HFF-Myc (cell line): Measurements from ENCODE around the gene MAPKAP1.

Experiments
- DNase-seq: peaks from one replicate; pipeline ENCODE4 v3.0.0-alpha.2; 2011; ENCODE audit warnings: low read depth; ENCODE audit errors: extremely low read depth
- H3K4me3 ChIP-seq: replicated peaks from 2 replicates; pipeline ENCODE4 v1.5.1; 2011; ENCODE audit warnings: low read depth, mild to moderate bottlenecking, control low read depth, low read length
- TF ChIP-seq, protein P1 (sequence below): IDR thresholded peaks from 2 replicates; pipeline ENCODE4 v1.5.1; 2012; ENCODE audit warnings: mild to moderate bottlenecking, low read depth, low read length, control low read depth; ENCODE audit errors: missing control alignments

Gene MAPKAP1

DNA sequence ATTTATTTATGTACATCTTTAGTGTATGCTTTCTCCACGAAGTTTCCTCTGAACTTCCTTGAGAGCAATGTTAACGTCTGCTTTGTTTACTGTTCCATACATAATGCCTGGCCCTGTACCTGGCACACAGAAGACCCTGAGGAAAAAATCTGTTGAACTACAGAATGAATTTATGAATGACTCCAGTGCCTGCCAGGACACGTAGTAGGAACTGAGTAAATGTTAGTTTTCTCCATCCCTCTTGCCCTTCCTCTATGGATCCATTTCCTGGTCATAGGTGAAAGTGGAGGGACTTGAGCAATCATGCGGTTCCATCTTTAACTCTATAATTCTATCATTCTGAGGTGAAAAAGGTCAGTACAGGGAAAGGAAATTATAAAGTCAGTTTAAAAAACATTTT lies 117.7 kb downstream of the MAPKAP1 start:
- H3K4me3 ChIP-seq, result no peak overlapping the region
- DNase-seq, result no peak
- TF ChIP-seq, protein P1, sequence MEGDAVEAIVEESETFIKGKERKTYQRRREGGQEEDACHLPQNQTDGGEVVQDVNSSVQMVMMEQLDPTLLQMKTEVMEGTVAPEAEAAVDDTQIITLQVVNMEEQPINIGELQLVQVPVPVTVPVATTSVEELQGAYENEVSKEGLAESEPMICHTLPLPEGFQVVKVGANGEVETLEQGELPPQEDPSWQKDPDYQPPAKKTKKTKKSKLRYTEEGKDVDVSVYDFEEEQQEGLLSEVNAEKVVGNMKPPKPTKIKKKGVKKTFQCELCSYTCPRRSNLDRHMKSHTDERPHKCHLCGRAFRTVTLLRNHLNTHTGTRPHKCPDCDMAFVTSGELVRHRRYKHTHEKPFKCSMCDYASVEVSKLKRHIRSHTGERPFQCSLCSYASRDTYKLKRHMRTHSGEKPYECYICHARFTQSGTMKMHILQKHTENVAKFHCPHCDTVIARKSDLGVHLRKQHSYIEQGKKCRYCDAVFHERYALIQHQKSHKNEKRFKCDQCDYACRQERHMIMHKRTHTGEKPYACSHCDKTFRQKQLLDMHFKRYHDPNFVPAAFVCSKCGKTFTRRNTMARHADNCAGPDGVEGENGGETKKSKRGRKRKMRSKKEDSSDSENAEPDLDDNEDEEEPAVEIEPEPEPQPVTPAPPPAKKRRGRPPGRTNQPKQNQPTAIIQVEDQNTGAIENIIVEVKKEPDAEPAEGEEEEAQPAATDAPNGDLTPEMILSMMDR, result no peak

DNA sequence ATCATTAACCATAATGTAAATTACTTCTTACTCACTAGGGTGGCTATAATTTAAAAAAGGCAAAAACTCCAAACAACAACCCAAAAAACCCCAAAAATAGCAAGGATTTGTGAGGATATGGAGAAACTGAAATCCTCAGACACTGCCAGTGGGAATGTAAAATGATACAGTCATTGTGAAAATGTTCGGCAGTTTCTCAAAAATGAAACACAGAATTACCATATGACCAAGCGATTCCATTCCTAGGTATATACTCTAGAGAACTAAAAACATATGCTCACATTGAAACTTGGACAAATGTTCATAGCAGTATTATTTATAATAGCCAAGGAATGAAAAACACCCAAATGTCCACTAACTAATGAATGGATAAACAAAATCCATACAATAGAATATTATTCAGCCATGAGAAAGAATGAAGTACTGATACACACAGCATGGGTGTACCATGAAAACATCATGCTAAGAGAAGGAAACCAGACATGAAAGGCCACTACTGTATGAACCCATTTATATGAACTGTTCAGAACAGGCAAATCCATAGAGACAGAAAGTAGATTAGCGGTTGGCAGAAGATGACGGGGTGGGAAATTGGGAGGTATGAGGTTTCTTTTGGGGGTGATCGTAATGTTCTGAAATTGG lies 119.1 kb downstream of the MAPKAP1 start:
- TF ChIP-seq, protein P1, result no peak
- DNase-seq, result no peak
- H3K4me3 ChIP-seq, result no peak overlapping the region

DNA sequence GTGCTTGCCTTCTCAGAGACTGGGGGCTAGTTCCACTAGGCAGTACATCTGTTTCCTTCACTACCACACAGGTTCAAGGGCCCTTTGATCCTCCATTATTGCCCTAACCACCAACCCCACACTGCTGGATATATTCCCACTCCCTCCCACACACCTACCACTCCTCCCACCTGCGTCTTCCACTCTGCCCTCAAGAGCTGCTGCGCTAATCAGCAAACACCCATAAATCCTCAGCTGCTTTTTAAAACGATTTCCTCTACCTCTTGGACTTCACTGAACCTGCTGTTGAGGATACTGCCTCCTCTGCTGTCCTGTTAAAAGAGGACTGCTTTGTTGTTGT lies 120.9 kb downstream of the MAPKAP1 start:
- TF ChIP-seq, protein P1, result no peak

DNA sequence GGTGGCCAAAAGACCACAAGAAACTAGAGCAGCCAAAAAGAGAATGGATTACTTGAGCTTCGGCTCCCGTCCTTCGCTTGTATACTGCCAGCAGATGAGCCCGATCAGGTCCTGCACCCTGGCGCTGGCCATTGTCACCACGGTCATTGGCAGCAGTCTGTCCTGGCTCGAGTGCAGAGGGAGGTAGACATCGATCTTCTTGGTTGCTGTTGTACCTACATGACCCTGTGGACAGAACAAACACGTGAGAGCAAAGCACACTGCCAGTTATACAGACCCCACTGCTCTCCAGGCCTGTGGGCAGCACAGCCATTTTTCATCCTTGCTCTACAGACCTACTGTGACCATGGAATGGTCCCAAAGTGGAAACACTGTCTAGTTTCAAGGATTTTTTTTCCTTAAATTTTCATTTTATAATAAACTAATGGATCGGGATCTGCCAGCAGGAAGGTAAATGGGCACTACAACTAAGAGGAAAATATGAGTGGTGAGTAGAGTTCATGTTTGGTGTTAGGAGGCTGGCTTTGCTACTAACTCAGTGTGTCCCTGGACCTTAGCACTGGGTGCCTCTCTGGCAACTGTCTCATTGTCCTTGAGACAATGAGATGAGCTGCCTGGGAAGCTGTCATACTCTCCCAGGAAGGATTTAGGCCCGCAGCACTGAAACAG lies 121.4 kb downstream of the MAPKAP1 start:
- no peak for DNase-seq
- no peak overlapping the region for H3K4me3 ChIP-seq
- TF ChIP-seq, protein P1, result no peak

More for the DNA sequence above, 120.9 kb downstream of the MAPKAP1 start:
- no peak overlapping the region for H3K4me3 ChIP-seq
- DNase-seq, result no peak

DNA sequence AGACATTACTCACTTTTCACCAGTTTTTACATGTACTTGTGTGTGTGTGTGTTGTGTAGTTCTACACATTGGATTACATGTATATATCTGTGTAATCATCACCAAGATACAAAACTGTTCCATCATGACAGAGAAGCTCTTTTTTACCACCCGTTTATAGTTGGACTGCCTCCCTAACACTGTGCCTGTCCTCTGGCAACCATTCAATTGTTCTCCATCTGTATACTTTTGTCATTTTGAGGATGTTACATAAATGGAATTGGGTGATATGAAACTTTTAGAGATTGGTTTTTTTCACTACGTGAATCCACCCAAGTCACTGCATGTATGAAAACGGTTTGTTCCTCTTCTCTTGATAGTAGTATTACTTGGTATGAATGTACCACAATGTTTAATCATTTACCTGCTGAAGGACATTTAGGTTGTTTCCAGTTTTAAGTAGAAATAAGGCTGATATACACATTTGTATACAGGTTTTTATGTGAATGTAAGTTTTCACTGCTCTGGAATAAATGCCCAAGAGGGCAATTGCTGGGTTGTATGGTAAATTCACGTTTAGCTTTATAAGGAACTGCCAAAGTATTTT lies 126.2 kb downstream of the MAPKAP1 start:
- no peak for DNase-seq
- no peak overlapping the region for H3K4me3 ChIP-seq
- TF ChIP-seq, protein P1, result no peak

DNA sequence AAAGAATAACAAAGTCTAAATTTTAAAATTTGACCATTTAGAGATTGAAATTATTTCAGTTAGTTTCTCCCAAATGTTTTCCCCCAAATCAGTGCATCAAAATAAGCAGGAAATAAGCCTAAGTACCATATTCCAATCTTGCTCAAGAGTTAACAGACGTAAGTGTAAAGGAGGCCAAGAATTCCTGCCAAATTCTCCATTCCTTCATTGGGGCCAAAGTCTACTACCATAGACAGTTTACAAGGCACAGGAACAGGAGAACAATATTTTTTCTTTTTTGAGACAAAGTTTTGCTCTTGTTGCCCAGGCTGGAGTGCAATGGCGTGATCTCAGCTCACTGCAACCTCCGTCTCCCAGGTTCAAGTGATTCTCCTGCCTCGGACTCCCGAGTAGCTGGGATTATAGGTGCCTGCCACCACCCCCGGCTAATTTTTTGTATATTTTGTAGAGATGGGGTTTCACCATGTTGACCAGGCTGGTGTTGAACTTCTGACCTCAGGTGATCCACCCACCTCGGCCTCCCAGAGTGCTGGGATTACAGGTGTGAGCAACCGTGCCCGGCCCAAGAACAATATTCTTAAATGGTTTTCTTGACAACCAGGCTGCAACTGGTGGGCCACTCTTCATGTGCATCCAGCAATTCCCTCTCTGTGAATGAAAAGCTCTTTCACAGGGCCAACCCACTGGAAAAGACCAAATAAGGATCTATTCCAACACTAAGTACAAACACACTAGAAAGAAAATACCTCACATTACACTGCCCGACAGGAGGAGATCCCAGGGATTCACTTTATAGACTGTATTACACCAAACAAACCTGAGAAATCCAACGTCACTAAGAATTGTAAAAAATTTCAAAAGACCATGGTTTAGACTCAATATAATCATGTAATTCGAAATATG lies 127.7 kb downstream of the MAPKAP1 start:
- TF ChIP-seq, protein P1, result no peak
- no peak for DNase-seq
- no peak overlapping the region for H3K4me3 ChIP-seq
